Choroid plexus epithelial cell (primary cell): ENCODE measurements around the gene SLC8A1.

Experiments used
- DNase-seq: peaks from one replicate; pipeline ENCODE4 v3.0.0-alpha.2; 2010; ENCODE audit warnings: low read depth
- H3K4me3 ChIP-seq: 2 replicates; pipeline ENCODE4 v1.5.1; 2011; ENCODE audit warnings: low read depth, mild to moderate bottlenecking, control low read depth, low read length, moderate library complexity
- TF ChIP-seq, protein P1 (sequence below): conservative IDR thresholded peaks from 2 replicates; pipeline ENCODE4 v1.5.1; 2011; ENCODE audit warnings: low read depth, mild to moderate bottlenecking, control low read depth, inconsistent platforms, low read length, moderate library complexity

Gene SLC8A1

GRCh38 chr2:40370007-40370395 is 81.9 kb downstream of the SLC8A1 start:
- TF ChIP-seq, protein P1, sequence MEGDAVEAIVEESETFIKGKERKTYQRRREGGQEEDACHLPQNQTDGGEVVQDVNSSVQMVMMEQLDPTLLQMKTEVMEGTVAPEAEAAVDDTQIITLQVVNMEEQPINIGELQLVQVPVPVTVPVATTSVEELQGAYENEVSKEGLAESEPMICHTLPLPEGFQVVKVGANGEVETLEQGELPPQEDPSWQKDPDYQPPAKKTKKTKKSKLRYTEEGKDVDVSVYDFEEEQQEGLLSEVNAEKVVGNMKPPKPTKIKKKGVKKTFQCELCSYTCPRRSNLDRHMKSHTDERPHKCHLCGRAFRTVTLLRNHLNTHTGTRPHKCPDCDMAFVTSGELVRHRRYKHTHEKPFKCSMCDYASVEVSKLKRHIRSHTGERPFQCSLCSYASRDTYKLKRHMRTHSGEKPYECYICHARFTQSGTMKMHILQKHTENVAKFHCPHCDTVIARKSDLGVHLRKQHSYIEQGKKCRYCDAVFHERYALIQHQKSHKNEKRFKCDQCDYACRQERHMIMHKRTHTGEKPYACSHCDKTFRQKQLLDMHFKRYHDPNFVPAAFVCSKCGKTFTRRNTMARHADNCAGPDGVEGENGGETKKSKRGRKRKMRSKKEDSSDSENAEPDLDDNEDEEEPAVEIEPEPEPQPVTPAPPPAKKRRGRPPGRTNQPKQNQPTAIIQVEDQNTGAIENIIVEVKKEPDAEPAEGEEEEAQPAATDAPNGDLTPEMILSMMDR: no peak
- H3K4me3 ChIP-seq: no peak overlapping the region
- DNase-seq: peak; percentile 67

DNA sequence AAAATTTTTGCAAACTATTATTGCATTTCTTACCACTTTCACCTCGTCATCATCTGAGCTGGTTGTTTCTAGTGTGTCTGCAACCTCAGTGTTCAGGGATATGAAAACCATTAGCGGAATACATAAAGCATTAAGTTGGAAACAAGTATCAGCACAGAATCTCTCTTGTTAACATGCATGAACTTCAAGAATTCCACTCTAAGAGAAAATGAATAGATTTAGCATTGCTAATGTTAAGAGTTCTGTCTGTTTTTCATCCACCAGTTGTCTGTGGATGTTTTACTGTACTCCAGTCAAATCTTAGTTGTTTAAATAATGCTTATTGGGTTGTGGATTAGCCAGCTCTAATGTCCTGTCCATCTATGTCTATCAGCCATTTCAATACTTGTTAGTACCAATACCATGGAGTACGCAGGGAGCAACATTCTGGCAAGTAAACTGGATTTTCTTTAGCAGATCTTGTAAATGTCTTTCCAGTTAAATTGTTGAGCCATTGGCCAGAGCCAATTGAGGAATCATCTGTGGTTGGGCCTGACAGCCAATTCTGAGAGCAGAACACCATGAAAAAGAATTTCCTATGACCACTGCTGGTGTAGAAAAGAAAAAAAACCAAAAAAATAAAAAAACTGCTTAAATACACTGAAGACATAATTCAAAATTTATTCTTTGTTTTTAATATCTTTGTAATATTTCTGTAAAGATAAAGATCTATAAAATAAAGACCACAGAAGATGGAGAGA is 82.5 kb downstream of the SLC8A1 start:
- H3K4me3 ChIP-seq: no peak overlapping the region
- TF ChIP-seq, protein P1: no peak

DNA sequence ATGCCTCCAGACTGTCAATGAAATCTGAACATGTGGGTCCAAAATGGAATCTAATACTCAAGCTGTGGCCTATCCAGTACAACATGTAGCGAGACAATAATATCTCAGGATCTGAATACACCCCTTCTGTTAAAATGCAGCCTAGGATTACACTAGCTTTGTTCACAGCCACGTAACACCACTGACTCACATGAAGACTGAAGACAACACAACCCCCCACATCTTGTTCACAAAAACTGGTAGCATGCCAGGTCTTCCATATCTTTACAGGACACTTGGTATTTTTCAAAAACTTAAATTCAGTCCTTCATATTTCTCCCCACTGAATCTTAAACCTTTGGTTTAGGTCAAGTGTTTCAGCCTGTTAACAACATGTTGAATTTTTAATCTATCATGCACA is 84.2 kb downstream of the SLC8A1 start:
- TF ChIP-seq, protein P1: no peak
- DNase-seq: peak; percentile 81
- H3K4me3 ChIP-seq: no peak overlapping the region

More for the DNA sequence above, 82.5 kb downstream of the SLC8A1 start:
- DNase-seq: no peak

DNA sequence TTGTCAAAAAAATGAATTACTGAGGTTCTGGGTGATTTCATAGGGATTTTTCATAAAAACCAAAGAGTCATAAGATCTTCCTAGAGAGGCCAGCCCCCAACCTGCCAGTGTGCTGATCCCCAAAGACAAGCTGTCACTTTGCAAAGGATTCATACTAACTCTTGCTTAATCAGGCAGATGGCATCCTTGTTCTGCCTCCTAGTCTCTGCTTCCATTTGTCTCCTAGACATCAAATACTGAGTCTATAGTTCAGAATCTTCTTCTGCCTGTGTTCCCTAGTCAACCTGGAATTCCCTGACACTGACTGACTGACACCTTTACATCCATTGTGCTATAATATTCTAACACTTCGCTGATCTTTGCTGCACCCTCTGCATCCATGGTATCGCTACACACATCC is 84.9 kb downstream of the SLC8A1 start:
- H3K4me3 ChIP-seq: no peak overlapping the region
- no peak for DNase-seq
- TF ChIP-seq, protein P1: no peak

GRCh38 chr2:40364151-40364874 is 87.6 kb downstream of the SLC8A1 start:
- peak overlapping the region; percentile 31 for H3K4me3 ChIP-seq
- TF ChIP-seq, protein P1: no peak
- DNase-seq: peak; percentile 65

GRCh38 chr2:40363631-40364030 is 88.3 kb downstream of the SLC8A1 start:
- H3K4me3 ChIP-seq: no peak overlapping the region
- TF ChIP-seq, protein P1: no peak
- DNase-seq: peak; percentile 34
